ENCODE measurements around the gene LHFPL5. TPM values are rescaled to one million over a fixed set of nuclear protein-coding genes. Genes with fewer than 3 reads are reported as not detected.

The LHFPL5 gene
- total and polyA plus RNA-seq, 2 donors from 2014 or later = 0.47 TPM; not detected in 1

GRCh38 chr6:35778437-35778836, 26.7 kb upstream of the LHFPL5 start:
- FAIRE-seq (no peak), DNase-seq (no peak)
- TF ChIP-seq CTCF (IDR thresholded peaks at IDR 0.05; ENCODE audit: borderline replicate concordance, extremely low read depth, insufficient read depth) = no peak
- Histone ChIP-seq H3K27me3 (ENCODE audit: control insufficient read depth, insufficient read depth, low read length) (no peaks in the 10 kb centered on the region), H3K9ac (ENCODE audit: low read length in 3 of 3) (no peak overlapping the region), H3K9me3 (ENCODE audit: control insufficient read depth in 2 of 3, insufficient read depth in 1 of 3, low read length in 3 of 3) (no peaks in the 10 kb centered on the region), H3K36me3 (ENCODE audit: control insufficient read depth in 2 of 3, insufficient read depth in 3 of 3, low read length in 3 of 3) (no peaks in the 10 kb centered on the region), H3K4me3 (ENCODE audit: low read length in 3 of 3) (no peak overlapping the region), H3K4me1 (ENCODE audit: control insufficient read depth in 2 of 3, insufficient read depth in 2 of 3, low read depth in 1 of 3, low read length in 3 of 3) (no peaks in the 10 kb centered on the region), H3K27ac (ENCODE audit: low read depth in 2 of 2, low read length in 2 of 2) (no peak overlapping the region)
- intact Hi-C loops (cut with DNase I) = no loop called here

- Histone ChIP-seq H3K36me3 (ENCODE audit: control insufficient read depth in 2 of 3, insufficient read depth in 3 of 3, low read length in 3 of 3) (no peaks in the 10 kb centered on the region), H3K9me3 (ENCODE audit: control insufficient read depth in 2 of 3, insufficient read depth in 1 of 3, low read length in 3 of 3) (no peaks in the 10 kb centered on the region), H3K27me3 (ENCODE audit: control insufficient read depth, insufficient read depth, low read length) (no peaks in the 10 kb centered on the region), H3K9ac (ENCODE audit: low read length in 3 of 3) (no peak within 1 kb of the TSS), H3K4me3 (ENCODE audit: low read length in 3 of 3) (no peak within 1 kb of the TSS), H3K27ac (ENCODE audit: low read depth in 2 of 2, low read length in 2 of 2) (no peak within 1 kb of the TSS), H3K4me1 (ENCODE audit: control insufficient read depth in 2 of 3, insufficient read depth in 2 of 3, low read depth in 1 of 3, low read length in 3 of 3) (no peaks in the 10 kb centered on the region)
- TF ChIP-seq CTCF (IDR thresholded peaks at IDR 0.05; ENCODE audit: borderline replicate concordance, extremely low read depth, insufficient read depth) = no peak
- FAIRE-seq = no peak
- DNase-seq = no peak
- intact Hi-C loops (cut with DNase I) = no loop called here
These were observed 24.4 kb upstream of the LHFPL5 start, which contains the start of gene CLPSL1 for GRCh38 chr6:35780719-35781118. TSS of gene CLPSL1 (plus strand) at chr6:35781019. CDS start at chr6:35781111, 92 bp downstream.

GRCh38 chr6:35781290-35781689, 23.9 kb upstream of the LHFPL5 start:
- intact Hi-C loops (cut with DNase I) = no loop called here
- no peaks in the 10 kb centered on the region for H3K9me3 ChIP-seq (ENCODE audit: control insufficient read depth in 2 of 3, insufficient read depth in 1 of 3, low read length in 3 of 3)
- FAIRE-seq = no peak
- no peak overlapping the region for H3K9ac ChIP-seq (ENCODE audit: low read length in 3 of 3)
- no peak for DNase-seq
- no peak for TF ChIP-seq CTCF (IDR thresholded peaks at IDR 0.05; ENCODE audit: borderline replicate concordance, extremely low read depth, insufficient read depth)
- no peak overlapping the region for H3K4me3 ChIP-seq (ENCODE audit: low read length in 3 of 3)
- H3K27me3 ChIP-seq (ENCODE audit: control insufficient read depth, insufficient read depth, low read length) = no peaks in the 10 kb centered on the region
- no peaks in the 10 kb centered on the region for H3K4me1 ChIP-seq (ENCODE audit: control insufficient read depth in 2 of 3, insufficient read depth in 2 of 3, low read depth in 1 of 3, low read length in 3 of 3)
- no peaks in the 10 kb centered on the region for H3K36me3 ChIP-seq (ENCODE audit: control insufficient read depth in 2 of 3, insufficient read depth in 3 of 3, low read length in 3 of 3)
- no peak overlapping the region for H3K27ac ChIP-seq (ENCODE audit: low read depth in 2 of 2, low read length in 2 of 2)

- no peak overlapping the region for H3K9ac ChIP-seq (ENCODE audit: low read length in 3 of 3)
- FAIRE-seq (no peak), DNase-seq (no peak)
- H3K9me3 ChIP-seq (ENCODE audit: control insufficient read depth in 2 of 3, insufficient read depth in 1 of 3, low read length in 3 of 3) = no peaks in the 10 kb centered on the region
- no peak overlapping the region for H3K4me3 ChIP-seq (ENCODE audit: low read length in 3 of 3)
- no peak for TF ChIP-seq CTCF (IDR thresholded peaks at IDR 0.05; ENCODE audit: borderline replicate concordance, extremely low read depth, insufficient read depth)
- H3K4me1 ChIP-seq (ENCODE audit: control insufficient read depth in 2 of 3, insufficient read depth in 2 of 3, low read depth in 1 of 3, low read length in 3 of 3) = no peaks in the 10 kb centered on the region
- intact Hi-C loops (cut with DNase I) = no loop called here
- H3K27ac ChIP-seq (ENCODE audit: low read depth in 2 of 2, low read length in 2 of 2) = no peak overlapping the region
- H3K36me3 ChIP-seq (ENCODE audit: control insufficient read depth in 2 of 3, insufficient read depth in 3 of 3, low read length in 3 of 3) = no peaks in the 10 kb centered on the region
- no peaks in the 10 kb centered on the region for H3K27me3 ChIP-seq (ENCODE audit: control insufficient read depth, insufficient read depth, low read length)
These were observed 22.7 kb upstream of the LHFPL5 start for GRCh38 chr6:35782424-35782823.

All from kidney (tissue), 14 donors.